ENCODE data around the gene NKD2. TPM values are rescaled to one million over a fixed set of nuclear protein-coding genes. Genes with fewer than 3 reads are reported as not detected.
"Not testable (repeated sequence)": the region's sequence is repeated elsewhere in the genome, so short reads cannot be mapped to it uniquely, and the experiment has no call there.

The NKD2 gene
- total RNA-seq, 1 donor = under 0.01 TPM

DNA sequence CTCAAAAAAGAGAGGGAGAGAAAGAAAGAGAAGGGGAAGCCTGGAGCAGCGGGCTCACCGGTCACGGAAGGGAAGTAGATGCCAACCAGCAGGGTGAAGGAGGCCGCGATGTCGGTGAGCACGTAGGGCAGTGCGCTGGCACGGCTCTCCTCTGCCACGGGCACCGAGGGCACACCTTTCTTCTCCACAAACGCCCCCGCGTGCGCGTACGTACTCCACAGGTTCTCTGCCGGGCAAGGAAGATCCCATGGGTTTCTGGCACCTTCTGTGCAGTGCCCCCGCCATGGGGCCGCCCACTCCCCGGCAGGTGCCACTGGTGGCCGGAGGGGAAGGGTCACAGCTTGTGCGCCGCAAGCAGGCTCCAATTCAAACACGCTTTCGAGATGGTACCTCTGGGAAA lies 72.9 kb downstream of the NKD2 start:
- DNase-seq (ENCODE audit: low read depth in 2 of 3, low spot score in 2 of 3) = no peak

GRCh38 chr5:1083026-1083425 lies 74.4 kb downstream of the NKD2 start:
- not testable (repeated sequence) for DNase-seq (ENCODE audit: low read depth in 2 of 3, low spot score in 2 of 3)

DNA sequence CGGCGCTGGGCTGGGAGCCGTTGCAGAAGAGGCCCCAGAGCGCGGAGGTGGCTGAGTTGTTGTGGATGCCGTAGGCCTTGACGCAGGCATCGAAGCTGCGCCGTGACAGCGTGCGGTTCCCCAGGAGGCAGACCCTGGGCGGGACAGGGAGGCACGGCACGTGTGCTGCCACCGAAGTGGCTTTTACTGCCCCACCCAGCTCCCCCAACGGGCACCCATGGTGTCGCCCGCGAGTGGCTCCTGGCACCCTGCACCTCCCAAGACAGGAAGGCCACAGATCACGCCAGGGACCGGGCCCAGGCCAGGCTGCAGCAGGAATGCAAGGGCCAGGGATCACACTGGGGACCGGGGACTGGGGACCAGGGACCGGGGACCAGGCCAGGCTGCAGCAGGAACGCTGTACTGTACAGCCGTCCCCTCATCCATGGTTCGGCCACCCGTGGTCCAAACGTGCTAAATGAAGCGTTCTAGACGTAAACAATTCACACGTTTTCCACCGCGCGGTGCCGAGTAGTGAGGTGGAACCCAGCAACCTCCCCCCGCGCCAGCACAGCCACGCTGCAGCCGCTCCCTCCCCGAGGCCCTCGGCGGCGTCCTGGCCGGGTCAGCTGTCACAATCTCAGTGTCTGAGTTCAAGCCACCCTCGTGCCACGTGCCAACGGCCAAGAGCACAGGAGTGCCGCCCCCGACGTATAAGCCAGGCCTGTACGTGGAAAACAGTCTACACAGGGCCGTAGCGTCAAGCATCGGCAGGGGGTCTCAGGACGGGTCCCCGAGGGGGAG lies 75.4 kb downstream of the NKD2 start:
- DNase-seq (ENCODE audit: low read depth in 2 of 3, low spot score in 2 of 3) = no peak

GRCh38 chr5:1085391-1085790 lies 76.8 kb downstream of the NKD2 start:
- no peak for DNase-seq (ENCODE audit: low read depth in 2 of 3, low spot score in 2 of 3)

DNA sequence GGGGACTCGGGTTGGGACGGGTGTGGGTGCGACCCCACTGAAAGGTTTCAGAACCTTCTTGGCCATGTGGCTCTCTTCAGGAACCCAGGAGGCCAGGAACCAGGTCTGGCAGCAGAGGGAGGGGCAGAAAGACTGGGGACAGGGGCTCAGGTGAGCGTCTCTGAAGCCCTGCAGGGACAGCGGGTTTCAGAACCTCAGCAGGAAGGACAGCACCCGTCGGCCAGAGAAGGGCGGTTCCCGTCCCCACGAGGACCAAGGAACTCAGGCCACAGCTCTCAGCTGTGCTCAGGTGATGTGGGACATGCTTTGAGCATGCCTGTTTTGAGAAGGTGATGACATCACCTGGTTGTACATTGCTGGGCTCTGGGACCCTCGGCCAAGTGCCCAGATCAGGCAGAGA lies 77.5 kb downstream of the NKD2 start:
- DNase-seq (ENCODE audit: low read depth in 2 of 3, low spot score in 2 of 3) = no peak

- no peak for DNase-seq (ENCODE audit: low read depth in 2 of 3, low spot score in 2 of 3)
These were observed 78.3 kb downstream of the NKD2 start for GRCh38 chr5:1086871-1087270.

GRCh38 chr5:1087428-1087827 lies 78.8 kb downstream of the NKD2 start:
- DNase-seq (ENCODE audit: low read depth in 2 of 3, low spot score in 2 of 3) = no peak

- DNase-seq (ENCODE audit: low read depth in 2 of 3, low spot score in 2 of 3) = no peak
These were observed 79.4 kb downstream of the NKD2 start for GRCh38 chr5:1088031-1088430.

Small RNA genes within 50 kb of the gene (small RNA-seq; reads per million reads assigned to genes)
- not detected for gene MIR4635

Other genes with a start within 250 kb of the NKD2 start
- 1.6 TPM for gene ZDHHC11B, start 224.1 kb upstream of the NKD2 start, total RNA-seq
- gene ZDHHC11, start 157.8 kb upstream of the NKD2 start, total RNA-seq = 5.9 TPM
- 34.2 TPM for gene BRD9, start 116.0 kb upstream of the NKD2 start, total RNA-seq
- 4.8 TPM for gene TRIP13, start 115.9 kb upstream of the NKD2 start, total RNA-seq
- 96.7 TPM for gene SLC12A7, start 103.3 kb downstream of the NKD2 start, total RNA-seq
- under 0.01 TPM for gene SLC6A19, start 192.8 kb downstream of the NKD2 start, total RNA-seq
- not detected for gene SLC6A18, start 216.6 kb downstream of the NKD2 start, total RNA-seq